Neural cell (in vitro differentiated cells): ENCODE measurements around the gene HECW1. TPM values are rescaled to one million over a fixed set of nuclear protein-coding genes. Genes with fewer than 3 reads are reported as not detected.

Source experiments
- H2AFZ ChIP-seq: fragments of 200-600, 300-800 bp; sonication (generic), shearing (Covaris generic); 2 replicates; pipeline ENCODE4 v1.6.0; 2014; ENCODE audit warnings: low read depth, mild to moderate bottlenecking, antibody characterized with exemption, low read length, moderate library complexity
- H3F3A ChIP-seq: fragments of 200-600 bp; shearing (Covaris generic); 2 replicates; pipeline ENCODE4 v1.6.1; 2016; ENCODE audit warnings: mild to moderate bottlenecking, moderate library complexity, mixed read lengths, antibody characterized with exemption, low read length; ENCODE audit not compliant: insufficient read depth, poor library complexity, severe bottlenecking
- H3K27ac ChIP-seq: fragments of 200-600, 300-800 bp; sonication (generic), shearing (Covaris generic); 2 replicates; pipeline ENCODE4 v1.5.1; 2014; ENCODE audit warnings: mild to moderate bottlenecking, low read length, moderate library complexity
- H3K27me3 ChIP-seq: fragments of 300-800, 200-600 bp; sonication (generic), shearing (Covaris generic); 2 replicates; pipeline ENCODE4 v1.6.0; 2014; ENCODE audit warnings: mild to moderate bottlenecking, low read depth, low read length, moderate library complexity; ENCODE audit not compliant: insufficient read depth
- H3K36me3 ChIP-seq: fragments of 300-800, 200-600 bp; sonication (generic), shearing (Covaris generic); 2 replicates; pipeline ENCODE4 v1.5.1; 2014; ENCODE audit warnings: mild to moderate bottlenecking, antibody characterized with exemption, low read length, moderate library complexity; ENCODE audit not compliant: insufficient read depth
- H3K4me2 ChIP-seq: fragments of 300-800, 200-600 bp; sonication (generic), shearing (Covaris generic); 2 replicates; pipeline ENCODE4 v1.6.0; 2014; ENCODE audit warnings: mild to moderate bottlenecking, low read length
- H3K4me3 ChIP-seq: fragments of 300-800, 200-600 bp; sonication (generic), shearing (Covaris generic); 2 replicates; pipeline ENCODE4 v1.5.1; 2014; ENCODE audit warnings: mild to moderate bottlenecking, low read length, moderate library complexity
- H3K79me2 ChIP-seq: fragments of 200-600 bp; shearing (Covaris generic); replicated peaks from 2 replicates; pipeline ENCODE4 v1.6.0; 2014; ENCODE audit warnings: mild to moderate bottlenecking, low read length, moderate library complexity; ENCODE audit not compliant: insufficient read depth
- H3K9ac ChIP-seq: fragments of 300-800, 200-600 bp; sonication (generic), shearing (Covaris generic); 2 replicates; pipeline ENCODE4 v1.6.1; 2016; ENCODE audit warnings: mild to moderate bottlenecking, low read length, mixed read lengths
- H3K9me2 ChIP-seq: fragments of 200-600 bp; shearing (Covaris generic); 2 replicates; pipeline ENCODE4 v1.6.1; 2016; ENCODE audit warnings: mild to moderate bottlenecking, low read length, mixed read lengths; ENCODE audit not compliant: insufficient read depth
- H3K9me3 ChIP-seq: fragments of 200-600, 300-800 bp; sonication (generic), shearing (Covaris generic); 2 replicates; pipeline ENCODE4 v1.6.1; 2016; ENCODE audit warnings: mild to moderate bottlenecking, mixed run types, low read length, moderate library complexity, mixed read lengths
- H4K20me1 ChIP-seq: fragments of 200-600 bp; shearing (Covaris generic); 2 replicates; pipeline ENCODE4 v1.6.1; 2016; ENCODE audit warnings: mild to moderate bottlenecking, mixed run types; ENCODE audit not compliant: insufficient read depth
- CTCF ChIP-seq: fragments of 450-650 bp; IDR thresholded peaks from 2 replicates; pipeline ENCODE4 v1.5.1; 2014; ENCODE audit warnings: antibody characterized with exemption, mild to moderate bottlenecking, moderate library complexity; ENCODE audit not compliant: poor library complexity, severe bottlenecking
- EP300 ChIP-seq: fragments of 450-650 bp; conservative IDR thresholded peaks from 2 replicates; pipeline ENCODE4 v1.6.1; 2014; ENCODE audit warnings: antibody characterized with exemption, mild to moderate bottlenecking, moderate library complexity; ENCODE audit not compliant: poor library complexity, severe bottlenecking
- EZH2 ChIP-seq: fragments of 200-600, 300-800 bp; shearing (Covaris generic), sonication (generic); IDR thresholded peaks from 2 replicates; pipeline ENCODE4 v1.6.1; 2014; ENCODE audit warnings: antibody characterized with exemption, low read length, borderline replicate concordance, mild to moderate bottlenecking; ENCODE audit not compliant: insufficient read depth, poor library complexity, severe bottlenecking
- MXI1 ChIP-seq: fragments of 450-650 bp; conservative IDR thresholded peaks from 2 replicates; pipeline ENCODE4 v1.6.1; 2014; ENCODE audit warnings: antibody characterized with exemption, mild to moderate bottlenecking; ENCODE audit not compliant: poor library complexity, severe bottlenecking
- POLR2AphosphoS5 ChIP-seq: IDR thresholded peaks from 2 replicates; pipeline ENCODE4 v1.6.1; 2012
- RAD21 ChIP-seq: fragments of 450-650 bp; conservative IDR thresholded peaks from 2 replicates; pipeline ENCODE4 v1.6.1; 2014; ENCODE audit warnings: antibody characterized with exemption, mild to moderate bottlenecking, moderate library complexity
- SMC3 ChIP-seq: fragments of 450-650 bp; conservative IDR thresholded peaks from 2 replicates; pipeline ENCODE4 v1.6.1; 2014; ENCODE audit warnings: antibody characterized with exemption, mild to moderate bottlenecking, moderate library complexity; ENCODE audit not compliant: poor library complexity
- TAF1 ChIP-seq: IDR thresholded peaks from 2 replicates; pipeline ENCODE4 v1.6.1; 2012; ENCODE audit warnings: low read depth
- polyA plus RNA-seq: library from polyadenylated mRNA; depleted of rRNA; stranded (reverse); fragments of >200 nt; gene quantifications from 2 replicates; pipeline ENCODE4 v1.2.3, GENCODE V29; 2014
- TF ChIP-seq, protein P1 (sequence below): IDR thresholded peaks from 2 replicates; pipeline ENCODE4 v1.6.1; 2012; ENCODE audit warnings: borderline replicate concordance

HECW1 gene
- polyA plus RNA-seq, 1 donor from 2014 or later, result 13.8 TPM

- TF ChIP-seq EP300 (no peak), RAD21 (no peak), TAF1 (no peak), POLR2AphosphoS5 (no peak), SMC3 (no peak), EZH2 (no peak), MXI1 (no peak), CTCF (no peak)
- TF ChIP-seq, protein P1, sequence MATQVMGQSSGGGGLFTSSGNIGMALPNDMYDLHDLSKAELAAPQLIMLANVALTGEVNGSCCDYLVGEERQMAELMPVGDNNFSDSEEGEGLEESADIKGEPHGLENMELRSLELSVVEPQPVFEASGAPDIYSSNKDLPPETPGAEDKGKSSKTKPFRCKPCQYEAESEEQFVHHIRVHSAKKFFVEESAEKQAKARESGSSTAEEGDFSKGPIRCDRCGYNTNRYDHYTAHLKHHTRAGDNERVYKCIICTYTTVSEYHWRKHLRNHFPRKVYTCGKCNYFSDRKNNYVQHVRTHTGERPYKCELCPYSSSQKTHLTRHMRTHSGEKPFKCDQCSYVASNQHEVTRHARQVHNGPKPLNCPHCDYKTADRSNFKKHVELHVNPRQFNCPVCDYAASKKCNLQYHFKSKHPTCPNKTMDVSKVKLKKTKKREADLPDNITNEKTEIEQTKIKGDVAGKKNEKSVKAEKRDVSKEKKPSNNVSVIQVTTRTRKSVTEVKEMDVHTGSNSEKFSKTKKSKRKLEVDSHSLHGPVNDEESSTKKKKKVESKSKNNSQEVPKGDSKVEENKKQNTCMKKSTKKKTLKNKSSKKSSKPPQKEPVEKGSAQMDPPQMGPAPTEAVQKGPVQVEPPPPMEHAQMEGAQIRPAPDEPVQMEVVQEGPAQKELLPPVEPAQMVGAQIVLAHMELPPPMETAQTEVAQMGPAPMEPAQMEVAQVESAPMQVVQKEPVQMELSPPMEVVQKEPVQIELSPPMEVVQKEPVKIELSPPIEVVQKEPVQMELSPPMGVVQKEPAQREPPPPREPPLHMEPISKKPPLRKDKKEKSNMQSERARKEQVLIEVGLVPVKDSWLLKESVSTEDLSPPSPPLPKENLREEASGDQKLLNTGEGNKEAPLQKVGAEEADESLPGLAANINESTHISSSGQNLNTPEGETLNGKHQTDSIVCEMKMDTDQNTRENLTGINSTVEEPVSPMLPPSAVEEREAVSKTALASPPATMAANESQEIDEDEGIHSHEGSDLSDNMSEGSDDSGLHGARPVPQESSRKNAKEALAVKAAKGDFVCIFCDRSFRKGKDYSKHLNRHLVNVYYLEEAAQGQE, result no peak
- Histone ChIP-seq H3K27ac (no peak overlapping the region), H3K4me2 (no peak overlapping the region), H3K79me2 (no peaks in the 10 kb centered on the region), H3K36me3 (peaks cover 4% of the 10 kb centered on the region), H3K9ac (no peak overlapping the region), H4K20me1 (no peaks in the 10 kb centered on the region), H3K9me2 (no peaks in the 10 kb centered on the region), H3F3A (no peaks in the 10 kb centered on the region), H3K27me3 (no peaks in the 10 kb centered on the region), H3K9me3 (no peaks in the 10 kb centered on the region), H3K4me3 (no peak overlapping the region), H2AFZ (no peak overlapping the region)
Observed at GRCh38 chr7:43476896-43477295, 364.4 kb downstream of the HECW1 start.

- Histone ChIP-seq H3K4me2 (no peak overlapping the region), H3K79me2 (no peaks in the 10 kb centered on the region), H3K9ac (no peak overlapping the region), H2AFZ (no peak overlapping the region), H3F3A (no peaks in the 10 kb centered on the region), H3K27me3 (no peaks in the 10 kb centered on the region), H4K20me1 (no peaks in the 10 kb centered on the region), H3K36me3 (no peaks in the 10 kb centered on the region), H3K9me3 (no peaks in the 10 kb centered on the region), H3K27ac (no peak overlapping the region), H3K9me2 (no peaks in the 10 kb centered on the region), H3K4me3 (no peak overlapping the region)
- TF ChIP-seq CTCF (no peak), POLR2AphosphoS5 (no peak), TAF1 (no peak), RAD21 (no peak), EP300 (no peak), SMC3 (no peak), MXI1 (no peak), EZH2 (no peak)
- TF ChIP-seq, protein P1, result no peak
Observed at GRCh38 chr7:43479042-43479441, 366.6 kb downstream of the HECW1 start.
